OCI-LY7 (cell line): ENCODE results near the gene CEP83. TPM values are rescaled to one million over a fixed set of nuclear protein-coding genes. Genes with fewer than 3 reads are reported as not detected.

Experiments
- BruUV-seq: library from RNA; stranded (reverse); fragments of 400-500 nt; replicated peaks from 2 replicates; lab custom pipeline; 2021; lab: Mats Ljungman, UMichigan
- CTCF ChIA-PET: fragments of 300-600 bp; sonication (Branson Sonifier 250); formaldehyde crosslinking; loops from one replicate; lab custom pipeline; 2022; ENCODE audit warnings: antibody characterized with exemption; ENCODE audit not compliant: unreplicated experiment; lab: Charles Lee
- POLR2A ChIA-PET: fragments of 300-600 bp; sonication (Branson Sonifier 250); formaldehyde crosslinking; loops from one replicate; lab custom pipeline; 2022; ENCODE audit warnings: antibody characterized with exemption; lab: Charles Lee
- DNase-seq: peaks from one replicate; pipeline ENCODE4 v3.0.0-alpha.2; 2015; ENCODE audit warnings: low spot score
- H2AFZ ChIP-seq: fragments of 200-600 bp; sonication (generic), shearing (Covaris generic); 2 replicates; pipeline ENCODE4 v1.6.1; 2014; ENCODE audit warnings: mild to moderate bottlenecking, antibody characterized with exemption, low read length, moderate library complexity
- H3K27ac ChIP-seq: fragments of 200-600 bp; sonication (generic); 2 replicates; pipeline ENCODE4 v1.5.1; 2014; ENCODE audit warnings: mixed run types, low read depth, mild to moderate bottlenecking, moderate library complexity, low read length, inconsistent platforms; ENCODE audit not compliant: poor library complexity, severe bottlenecking
- H3K36me3 ChIP-seq: fragments of 200-600 bp; sonication (generic); 2 replicates; pipeline ENCODE4 v1.6.1; 2014; ENCODE audit warnings: mild to moderate bottlenecking, antibody characterized with exemption, low read length, moderate library complexity, mixed read lengths; ENCODE audit not compliant: insufficient read depth
- H3K4me1 ChIP-seq: fragments of 200-600 bp; sonication (generic); 2 replicates; pipeline ENCODE4 v1.5.1; 2014; ENCODE audit warnings: mild to moderate bottlenecking, low read length; ENCODE audit not compliant: insufficient read depth, poor library complexity, severe bottlenecking
- H3K4me2 ChIP-seq: fragments of 200-600 bp; sonication (generic); 2 replicates; pipeline ENCODE4 v1.6.1; 2014; ENCODE audit warnings: mild to moderate bottlenecking, low read length
- H3K4me3 ChIP-seq: fragments of 200-600 bp; sonication (generic); 2 replicates; pipeline ENCODE4 v1.5.1; 2014; ENCODE audit warnings: mild to moderate bottlenecking, low read depth, low read length; ENCODE audit not compliant: poor library complexity, severe bottlenecking
- H3K79me2 ChIP-seq: fragments of 200-600 bp; sonication (generic); 2 replicates; pipeline ENCODE4 v1.6.1; 2016; ENCODE audit warnings: low read depth, mild to moderate bottlenecking, low read length, moderate library complexity, mixed read lengths; ENCODE audit not compliant: insufficient read depth
- H3K9me2 ChIP-seq: fragments of 200-600 bp; sonication (generic); 2 replicates; pipeline ENCODE4 v1.6.1; 2016; ENCODE audit warnings: mild to moderate bottlenecking, low read length, mixed read lengths; ENCODE audit not compliant: insufficient read depth
- H3K9me3 ChIP-seq: fragments of 200-600 bp; sonication (generic); 2 replicates; pipeline ENCODE4 v1.6.1; 2014; ENCODE audit warnings: mild to moderate bottlenecking, mixed run types, low read length, mixed read lengths
- H4K20me1 ChIP-seq: fragments of 200-600 bp; sonication (generic); 2 replicates; pipeline ENCODE4 v1.6.1; 2014; ENCODE audit warnings: mild to moderate bottlenecking, antibody characterized with exemption, low read length, moderate library complexity, mixed read lengths; ENCODE audit not compliant: insufficient read depth
- EZH2phosphoT487 ChIP-seq: fragments of 200-600 bp; sonication (generic); IDR thresholded peaks from 2 replicates; pipeline ENCODE4 v1.6.1; 2018; ENCODE audit warnings: low read depth, borderline replicate concordance, mild to moderate bottlenecking, mixed run types, antibody characterized with exemption, low read length, moderate library complexity, mixed read lengths
- intact Hi-C: fragments of 100-400 bp; cut with micrococcal nuclease; formaldehyde crosslinking; loops from one replicate; pipeline ENCODE4 v1.10.0; 2022; ENCODE audit not compliant: unreplicated experiment
- total RNA-seq, 2 experiments: library from RNA; depleted of rRNA in 1 of 2; stranded (reverse); fragments of >200 nt in 1 of 2; shearing (Covaris generic) in 1 of 2; gene quantifications; 2 replicates each; pipeline ENCODE4 v1.2.3, GENCODE V29; 2014 to 2022
- TF ChIP-seq, protein P1 (sequence below): fragments of 200-600 bp; sonication (generic); conservative IDR thresholded peaks from 2 replicates; pipeline ENCODE4 v1.5.1; 2014; ENCODE audit warnings: mild to moderate bottlenecking, antibody characterized with exemption, low read length, moderate library complexity, mixed read lengths

CEP83 gene
- total RNA-seq, 2 experiments from 2014 or later, result 29.7 to 35.2 TPM

DNA sequence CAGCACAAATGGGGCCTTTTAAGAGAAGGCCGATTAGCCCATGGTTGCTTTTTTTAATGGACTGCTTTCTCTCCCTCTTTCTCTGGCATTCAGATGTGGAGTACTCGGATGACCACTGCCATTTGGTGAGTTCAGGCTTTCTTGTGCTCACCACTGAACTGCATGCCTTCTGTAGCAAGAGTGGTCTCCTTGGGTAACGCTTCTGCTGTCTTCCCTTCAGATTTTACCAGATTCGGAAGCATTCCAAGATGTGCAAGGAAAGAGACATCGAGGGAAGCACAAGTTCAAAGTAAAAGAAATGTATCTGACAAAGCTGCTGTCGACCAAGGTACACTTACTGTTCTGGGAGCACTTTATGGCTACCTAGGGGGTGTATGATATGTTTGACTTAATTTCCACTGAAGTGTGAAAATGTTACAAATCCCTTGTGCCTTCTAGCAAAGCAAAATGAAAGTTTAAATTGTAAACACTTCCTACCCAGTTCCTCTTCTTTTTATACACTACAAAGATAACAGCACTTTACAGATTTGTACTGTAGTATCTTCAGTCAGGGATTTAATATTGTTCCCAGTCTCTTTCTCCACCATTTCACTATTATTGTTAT lies 162.5 kb downstream of the CEP83 start:
- Histone ChIP-seq H3K4me1 (no peaks in the 10 kb centered on the region), H3K36me3 (peaks cover 16% of the 10 kb centered on the region), H4K20me1 (no peaks in the 10 kb centered on the region), H3K79me2 (no peaks in the 10 kb centered on the region), H2AFZ (no peak overlapping the region), H3K4me2 (no peak overlapping the region), H3K4me3 (no peak overlapping the region), H3K27ac (no peak overlapping the region), H3K9me2 (no peaks in the 10 kb centered on the region), H3K9me3 (no peaks in the 10 kb centered on the region)
- peak; percentile 6 for DNase-seq
- CTCF ChIA-PET, result no interaction called here
- intact Hi-C loops, result no loop called here
- TF ChIP-seq EZH2phosphoT487, result no peak
- TF ChIP-seq, protein P1, sequence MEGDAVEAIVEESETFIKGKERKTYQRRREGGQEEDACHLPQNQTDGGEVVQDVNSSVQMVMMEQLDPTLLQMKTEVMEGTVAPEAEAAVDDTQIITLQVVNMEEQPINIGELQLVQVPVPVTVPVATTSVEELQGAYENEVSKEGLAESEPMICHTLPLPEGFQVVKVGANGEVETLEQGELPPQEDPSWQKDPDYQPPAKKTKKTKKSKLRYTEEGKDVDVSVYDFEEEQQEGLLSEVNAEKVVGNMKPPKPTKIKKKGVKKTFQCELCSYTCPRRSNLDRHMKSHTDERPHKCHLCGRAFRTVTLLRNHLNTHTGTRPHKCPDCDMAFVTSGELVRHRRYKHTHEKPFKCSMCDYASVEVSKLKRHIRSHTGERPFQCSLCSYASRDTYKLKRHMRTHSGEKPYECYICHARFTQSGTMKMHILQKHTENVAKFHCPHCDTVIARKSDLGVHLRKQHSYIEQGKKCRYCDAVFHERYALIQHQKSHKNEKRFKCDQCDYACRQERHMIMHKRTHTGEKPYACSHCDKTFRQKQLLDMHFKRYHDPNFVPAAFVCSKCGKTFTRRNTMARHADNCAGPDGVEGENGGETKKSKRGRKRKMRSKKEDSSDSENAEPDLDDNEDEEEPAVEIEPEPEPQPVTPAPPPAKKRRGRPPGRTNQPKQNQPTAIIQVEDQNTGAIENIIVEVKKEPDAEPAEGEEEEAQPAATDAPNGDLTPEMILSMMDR, result no peak
- POLR2A ChIA-PET, result no interaction called here
- no TSS peak for BruUV-seq

DNA sequence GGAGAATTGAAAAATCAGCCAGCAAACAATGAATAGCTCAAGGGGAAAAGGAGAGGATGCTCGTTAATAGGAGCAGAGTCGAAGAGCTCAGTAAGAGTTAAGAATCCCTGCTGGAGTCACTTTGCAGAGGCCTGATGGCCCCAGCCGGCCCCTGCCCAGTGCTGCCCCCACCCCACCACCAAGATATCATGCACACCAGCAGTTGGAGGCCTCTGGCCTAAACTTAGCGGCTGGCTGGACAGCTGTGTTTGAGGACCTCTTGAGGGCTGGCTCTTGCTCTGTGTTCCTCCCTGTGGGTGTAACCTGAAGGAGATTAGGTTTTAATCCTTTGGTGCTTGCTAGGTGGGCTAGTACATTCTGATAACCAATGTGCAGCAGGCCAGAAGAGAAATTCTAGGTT lies 169.3 kb downstream of the CEP83 start:
- Histone ChIP-seq H3K36me3 (no peaks in the 10 kb centered on the region), H3K4me3 (no peak overlapping the region), H3K4me2 (no peak overlapping the region), H3K9me3 (no peaks in the 10 kb centered on the region), H3K9me2 (no peaks in the 10 kb centered on the region), H3K4me1 (no peaks in the 10 kb centered on the region), H3K79me2 (no peaks in the 10 kb centered on the region), H3K27ac (no peak overlapping the region), H2AFZ (no peak overlapping the region), H4K20me1 (no peaks in the 10 kb centered on the region)
- intact Hi-C loops, result no loop called here
- ChIA-PET POLR2A (interaction anchor here (0.6 to 1.0 kb wide), 2 partner anchors 21 to 1219 kb away, joined by 3 to 4 read pairs; no protein-coding TSS in a partner anchor), CTCF (no interaction called here)
- no peak for DNase-seq
- BruUV-seq, result no TSS peak
- TF ChIP-seq EZH2phosphoT487, result no peak
- TF ChIP-seq, protein P1, result no peak
